NK-92 treated with Interleukin-12 subunit alpha and Interleukin-12 subunit beta, amount 100 ng/mL, for 24 hours (cell line): ENCODE measurements around the gene MYO1C.
"Not testable (repeated sequence)": the region's sequence is repeated elsewhere in the genome, so short reads cannot be mapped to it uniquely, and the experiment has no call there.

Experiments used
- DNase-seq: peaks from one replicate; lab custom pipeline; 2025; lab: John Stamatoyannopoulos, UW

The MYO1C gene

DNA sequence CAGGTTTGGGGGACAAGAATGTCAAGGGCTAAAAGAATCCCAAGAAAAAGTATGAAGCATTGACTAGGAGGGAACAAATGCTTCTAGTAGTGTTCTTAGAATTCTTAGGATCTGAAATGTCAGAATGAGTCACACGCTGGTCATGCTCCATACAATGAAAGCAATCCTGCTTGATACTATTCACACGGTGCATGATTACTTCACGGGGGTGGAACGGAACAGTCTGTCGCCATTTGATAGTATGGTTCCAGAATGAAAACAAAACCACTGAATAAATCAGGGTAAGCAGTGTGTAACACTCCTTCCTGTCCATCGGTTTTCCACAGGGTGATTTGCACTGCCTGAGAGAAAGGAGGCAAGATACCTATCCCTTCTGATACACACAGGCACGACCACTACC lies 69.6 kb downstream of the MYO1C start:
- no peak for DNase-seq

DNA sequence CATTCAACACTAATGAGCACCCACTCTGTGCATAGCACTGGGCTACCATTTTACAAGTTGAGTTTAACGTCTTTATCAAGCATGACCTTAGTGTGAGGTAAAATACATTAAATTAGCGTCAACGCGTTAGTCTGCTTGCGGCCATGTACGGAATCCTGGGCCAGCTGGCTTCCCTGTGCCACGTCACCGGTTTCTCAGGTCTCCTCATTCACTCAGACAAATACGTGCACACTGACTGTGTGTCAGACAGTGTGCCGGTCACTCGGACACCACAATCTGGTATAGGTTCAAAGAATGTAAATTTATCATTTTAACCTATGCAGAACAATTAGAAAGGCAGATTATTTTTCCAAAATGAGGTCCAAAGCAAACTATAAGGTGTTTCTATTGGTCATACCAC lies 71.0 kb downstream of the MYO1C start:
- DNase-seq: no peak

DNA sequence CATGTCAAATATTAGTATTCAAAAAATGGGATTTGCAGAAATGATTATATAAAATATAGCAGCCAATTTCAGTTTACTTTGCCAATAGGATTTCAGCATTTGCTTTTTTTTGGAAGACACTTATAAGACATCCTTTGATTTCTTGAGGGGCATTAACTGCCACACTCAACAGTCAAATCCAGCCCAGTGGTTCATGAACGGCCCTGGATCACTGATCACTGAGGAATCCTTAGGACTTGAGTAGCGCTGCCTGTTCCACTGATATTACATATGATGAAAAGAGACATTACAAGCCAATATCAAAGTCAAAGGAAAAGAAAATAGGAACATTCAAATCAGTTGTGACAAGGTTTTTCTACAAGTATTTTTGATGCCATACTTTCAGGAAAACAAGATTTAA lies 71.5 kb downstream of the MYO1C start:
- DNase-seq: no peak

DNA sequence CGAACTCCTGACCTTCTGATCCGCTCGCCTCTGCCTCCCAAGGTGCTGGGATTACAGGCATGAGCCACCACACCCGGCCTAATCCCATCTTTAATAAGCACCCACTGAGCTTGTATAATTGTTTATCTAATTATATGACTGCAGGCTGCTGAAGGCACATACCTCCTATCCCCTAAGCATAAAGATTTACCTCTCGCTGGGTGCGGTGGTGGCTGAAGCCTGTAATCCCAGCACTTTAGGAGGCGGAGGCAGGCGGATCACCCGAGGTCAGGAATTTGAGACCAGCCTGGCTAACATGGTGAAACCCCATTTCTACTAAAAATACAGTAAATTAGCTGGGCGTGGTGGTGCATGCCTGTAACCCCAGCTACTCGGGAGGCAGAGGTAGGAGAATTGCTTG lies 72.3 kb downstream of the MYO1C start:
- DNase-seq: no peak

DNA sequence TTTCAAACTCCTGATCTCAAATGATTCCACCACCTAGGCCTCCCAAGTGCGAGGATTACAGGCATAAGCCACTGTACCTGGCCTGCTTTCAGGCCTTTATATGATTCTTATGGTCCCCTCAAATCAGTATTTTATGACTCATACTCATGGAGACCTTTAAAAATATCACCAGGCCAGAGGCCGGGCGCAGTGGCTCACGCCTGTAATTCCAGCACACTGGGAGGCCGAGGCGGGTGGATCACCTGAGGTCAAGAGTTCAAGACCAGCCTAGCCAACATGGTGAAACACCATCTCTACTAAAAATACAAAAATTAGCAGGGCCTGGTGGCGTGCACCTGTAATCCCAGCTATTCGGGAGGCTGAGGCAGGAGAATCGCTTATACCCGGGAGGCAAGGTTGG lies 74.0 kb downstream of the MYO1C start:
- not testable (repeated sequence) for DNase-seq

DNA sequence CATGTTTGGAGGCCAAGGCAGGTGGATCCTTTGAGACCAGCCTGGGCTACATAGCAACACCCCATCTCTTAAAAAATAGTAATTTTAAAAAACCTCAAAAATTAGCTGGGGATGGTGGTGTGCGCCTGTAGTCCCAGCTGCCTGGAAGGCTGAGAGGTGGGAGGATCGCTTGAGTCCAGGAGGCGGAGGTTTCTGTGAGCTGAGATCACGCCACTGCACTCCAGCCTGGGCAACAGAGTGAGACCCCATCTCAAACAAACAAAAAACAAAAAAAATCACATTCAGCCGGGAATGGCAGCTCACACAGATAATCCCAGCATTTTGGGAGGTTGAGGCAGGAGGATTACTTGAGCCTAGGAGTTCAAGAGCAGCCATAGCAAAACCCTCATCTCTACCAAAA lies 76.1 kb downstream of the MYO1C start:
- DNase-seq: no peak

DNA sequence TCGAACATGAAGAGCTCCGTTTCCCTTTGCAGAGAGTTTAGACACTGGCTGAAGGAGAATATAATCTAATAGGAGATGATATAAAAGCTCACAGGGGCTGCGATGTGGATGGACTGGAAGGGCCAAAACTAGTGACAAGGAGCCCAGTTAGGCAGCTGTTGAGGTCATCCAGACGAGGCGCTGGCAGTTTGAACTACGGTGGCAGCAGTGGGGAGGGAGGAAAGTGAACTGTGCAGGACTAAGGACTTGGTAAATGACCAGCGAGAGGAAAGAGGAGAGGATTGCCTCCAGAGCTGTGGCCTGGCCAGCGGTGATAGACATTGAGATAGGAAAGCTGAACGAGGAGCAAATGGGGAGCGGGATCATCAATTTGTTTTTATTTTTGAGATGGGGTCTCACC lies 77.9 kb downstream of the MYO1C start:
- DNase-seq: no peak
